HG03571 (cell line): Measurements from ENCODE around the gene EPAS1.

Experiments used
- ATAC-seq: cut with Tn5 transposase; IDR thresholded peaks from one replicate; pipeline ENCODE4 v1.9.1; 2021; ENCODE audit not compliant: unreplicated experiment

The EPAS1 gene

DNA sequence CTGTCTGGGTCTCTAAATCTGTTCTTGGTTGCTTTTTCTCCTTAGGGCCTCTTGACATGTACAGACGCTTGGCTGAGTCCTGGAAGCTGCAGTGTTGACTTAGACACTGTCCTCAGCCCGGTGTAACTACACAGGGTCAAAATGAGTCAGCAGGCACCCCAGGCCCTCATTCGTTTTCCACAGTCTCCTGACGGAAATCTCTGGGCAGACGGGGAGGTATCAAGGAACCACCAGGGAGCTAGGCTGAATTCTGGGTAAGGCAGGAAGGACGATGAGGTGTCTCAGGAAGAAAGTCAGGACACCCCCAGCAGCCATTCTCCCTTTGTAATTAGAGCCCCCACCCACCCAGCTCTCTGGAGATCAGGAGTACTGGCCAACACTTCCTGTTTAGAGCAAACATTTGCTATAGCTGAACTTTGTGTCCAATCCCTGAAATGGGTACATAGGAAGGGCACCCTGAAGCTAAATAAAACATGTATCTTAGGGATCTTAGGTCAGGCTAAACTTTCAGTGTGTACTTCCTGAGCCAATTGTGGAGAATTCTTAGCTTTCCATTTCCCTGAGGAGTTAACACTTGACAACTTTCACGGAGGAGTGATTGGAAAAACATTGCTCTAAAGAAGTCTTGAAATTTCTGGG, 23.9 kb upstream of the EPAS1 start:
- ATAC-seq = no peak

DNA sequence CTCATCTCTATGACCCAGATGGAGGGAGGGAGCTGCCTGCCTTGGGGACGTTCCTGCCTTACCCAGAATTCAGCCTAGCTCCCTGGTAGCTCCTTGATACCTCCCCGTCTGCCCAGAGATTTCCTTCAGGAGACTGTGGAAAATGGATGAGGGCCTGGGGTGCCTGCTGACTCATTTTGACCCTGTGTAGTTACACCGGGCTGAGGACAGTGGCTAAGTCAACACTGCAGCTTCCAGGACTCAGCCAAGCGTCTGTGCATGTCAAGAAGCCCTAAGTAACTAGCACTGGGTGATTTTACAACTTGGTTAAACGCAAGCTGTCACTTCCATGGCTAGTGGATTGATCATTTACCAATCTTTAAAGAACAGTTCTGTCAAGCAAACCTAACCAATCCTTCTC, 23.3 kb upstream of the EPAS1 start:
- ATAC-seq = no peak

DNA sequence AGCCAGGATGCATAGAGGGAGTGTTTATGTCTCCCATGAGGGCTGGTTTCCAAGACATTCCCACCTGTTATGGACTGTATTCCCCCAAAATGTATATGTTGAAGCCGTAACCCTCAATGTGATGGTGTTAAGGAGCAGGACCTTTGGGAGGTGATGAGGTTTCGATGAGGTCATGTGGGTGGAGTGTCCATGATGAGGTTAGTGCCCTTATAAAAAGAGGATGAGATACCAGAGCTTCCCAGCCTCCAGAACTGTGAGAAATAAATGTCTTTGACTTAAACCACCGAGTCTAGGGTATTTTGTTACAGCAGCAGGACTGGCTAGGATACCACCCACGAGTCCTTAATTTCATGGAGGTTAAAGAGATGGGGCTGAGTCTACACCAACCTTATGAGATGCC, 22.6 kb upstream of the EPAS1 start:
- ATAC-seq = no peak

DNA sequence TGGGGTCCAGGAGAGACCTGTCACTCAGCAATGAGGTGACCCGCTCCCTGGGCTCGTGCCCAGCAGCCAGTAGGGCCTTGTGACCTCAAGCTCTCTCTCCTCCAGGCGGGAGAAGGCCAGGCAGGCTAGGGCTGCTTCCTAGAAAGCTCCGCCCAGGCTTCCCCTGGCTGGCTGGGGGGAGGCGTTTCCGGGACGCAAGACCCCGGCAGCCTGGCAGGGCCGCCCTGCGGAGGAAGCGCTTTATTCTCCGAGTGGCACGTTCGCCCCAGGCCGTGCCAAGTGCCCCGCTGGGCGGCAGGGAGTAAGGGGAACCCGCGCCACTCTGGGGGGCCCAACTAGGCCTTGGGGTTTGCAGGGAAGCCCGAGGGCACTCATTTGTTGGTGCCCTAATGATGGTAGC, 21.2 kb upstream of the EPAS1 start:
- no peak for ATAC-seq

DNA sequence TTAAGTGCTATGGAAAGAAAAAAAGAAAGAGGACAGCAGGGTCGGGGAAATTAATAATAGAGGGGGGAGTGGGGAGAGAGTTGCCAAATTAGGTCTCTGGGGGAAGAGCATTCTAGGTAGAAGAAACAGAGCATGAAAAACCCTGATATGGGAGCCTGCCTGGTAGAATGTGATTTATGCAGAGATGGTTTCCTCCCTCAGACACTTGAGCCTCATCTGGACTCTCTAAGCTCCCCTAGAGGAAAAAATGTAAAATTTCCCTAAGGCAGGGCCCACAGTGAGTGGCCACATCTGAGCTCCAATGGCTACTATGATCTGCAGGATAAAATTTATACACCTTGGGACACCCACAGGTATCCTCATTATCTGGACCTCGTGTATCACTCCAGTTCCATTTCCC, 20.6 kb upstream of the EPAS1 start:
- no peak for ATAC-seq

DNA sequence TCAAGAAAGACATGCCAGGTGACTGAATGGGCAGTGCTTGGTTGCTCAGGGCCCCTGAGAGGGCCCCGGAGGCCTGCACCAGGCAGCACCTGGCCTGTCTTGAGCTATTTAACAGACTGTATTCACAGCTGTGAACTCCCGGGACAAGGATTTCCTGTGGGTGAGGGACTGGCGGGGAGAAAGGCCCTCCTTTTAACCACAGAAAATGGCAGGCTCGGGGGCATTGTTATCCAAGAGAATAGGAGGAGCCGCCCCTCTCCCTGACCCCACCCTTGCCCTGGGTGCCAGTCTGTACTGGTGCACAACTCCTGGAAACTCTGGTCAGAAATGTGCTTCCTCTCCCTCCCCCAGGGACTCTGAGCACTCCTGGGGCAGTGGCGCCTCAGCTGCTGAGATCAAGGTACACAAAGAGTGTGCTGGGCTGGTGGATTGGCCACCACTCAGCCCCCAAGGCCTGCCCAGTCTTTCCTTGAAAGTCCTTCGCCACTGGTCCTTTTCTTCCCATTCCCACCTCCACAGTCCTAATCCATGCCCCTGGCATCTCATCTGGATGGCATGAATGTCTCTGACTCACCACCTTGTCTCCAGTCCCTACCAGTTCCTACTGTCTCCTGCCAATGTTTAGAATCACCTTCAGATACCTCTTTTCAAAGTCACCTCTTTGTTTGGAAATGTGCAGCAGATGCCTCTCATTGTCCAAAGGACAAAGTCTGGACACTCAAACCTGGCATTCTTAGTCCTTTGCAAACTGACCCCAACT, 19.6 kb upstream of the EPAS1 start:
- ATAC-seq = no peak

DNA sequence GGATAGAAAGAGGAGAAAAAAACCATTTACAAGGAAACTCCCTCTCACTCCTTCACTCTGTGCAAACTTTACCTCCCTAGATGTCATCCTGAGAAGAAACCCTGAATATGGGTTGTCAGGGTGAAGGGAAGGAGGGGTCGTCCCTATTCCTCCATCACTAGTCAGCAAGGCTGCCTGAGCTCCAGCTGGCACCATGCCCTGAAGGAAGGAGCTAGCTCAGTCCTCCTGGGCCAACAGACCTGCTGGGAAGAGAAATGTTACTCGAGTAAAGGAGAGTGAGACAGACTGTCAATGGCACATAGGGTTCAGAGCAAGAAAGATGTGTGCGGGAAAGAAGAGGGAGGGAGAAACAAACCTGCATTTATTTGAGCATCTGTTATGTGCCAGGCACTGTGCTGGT, 18.3 kb upstream of the EPAS1 start:
- no peak for ATAC-seq

DNA sequence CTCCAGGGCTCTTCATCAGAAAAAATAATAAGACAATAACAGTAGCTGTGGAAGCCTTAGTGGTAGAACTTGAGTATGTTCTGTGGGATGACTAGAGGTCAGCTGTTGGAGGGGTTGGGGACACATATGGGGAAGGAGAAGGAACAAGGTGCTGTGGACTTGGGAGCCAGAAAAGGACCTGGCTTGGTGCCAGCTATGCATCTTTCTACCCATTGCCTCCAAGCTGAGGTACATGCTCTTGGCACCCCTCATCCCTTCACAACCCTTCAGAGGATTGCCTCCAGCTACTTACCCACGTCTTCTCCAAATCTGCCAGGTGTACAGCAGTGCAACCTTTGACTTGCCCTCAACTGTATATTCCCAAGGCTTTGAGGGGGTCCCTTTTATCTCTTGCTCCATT, 15.3 kb upstream of the EPAS1 start:
- no peak for ATAC-seq

DNA sequence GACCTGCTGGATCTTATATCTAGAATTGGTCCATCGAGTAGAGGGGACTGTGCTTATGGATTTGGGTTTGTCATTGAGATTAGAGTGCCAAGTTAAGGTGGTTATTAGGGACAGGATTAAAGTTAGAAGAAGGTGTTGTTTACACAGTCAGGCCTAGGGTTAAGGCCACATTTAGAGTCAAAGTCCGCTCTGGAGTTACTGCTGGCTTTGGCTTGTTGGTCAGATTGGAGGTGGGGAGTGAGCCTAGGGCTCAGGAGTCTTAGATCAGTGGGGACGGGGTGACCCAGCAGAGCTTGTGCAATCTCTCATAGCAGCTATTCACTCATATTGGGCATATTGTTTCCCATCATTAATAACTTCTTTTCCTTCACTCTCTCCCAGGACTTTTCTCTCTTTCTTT, 13.5 kb upstream of the EPAS1 start:
- no peak for ATAC-seq

DNA sequence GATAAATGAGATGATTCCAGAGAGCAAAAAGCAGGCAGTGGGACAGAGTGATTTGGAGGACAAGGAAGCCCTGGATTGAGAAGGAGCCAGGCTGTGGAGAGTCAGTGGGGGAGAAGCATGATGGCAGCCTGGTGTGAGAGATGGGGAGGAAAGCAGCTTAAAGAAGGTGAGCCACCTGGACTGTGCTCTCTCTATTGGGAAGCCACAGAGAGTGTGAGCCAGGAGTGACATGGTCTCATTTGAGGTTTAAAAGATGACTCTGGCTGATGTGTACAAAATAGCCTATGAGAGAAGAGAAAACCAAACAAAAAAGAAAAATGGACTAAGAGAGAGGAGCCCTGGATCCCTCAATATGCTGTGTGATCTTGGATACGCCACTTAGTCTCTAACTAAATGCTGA, 12.9 kb upstream of the EPAS1 start:
- no peak for ATAC-seq

DNA sequence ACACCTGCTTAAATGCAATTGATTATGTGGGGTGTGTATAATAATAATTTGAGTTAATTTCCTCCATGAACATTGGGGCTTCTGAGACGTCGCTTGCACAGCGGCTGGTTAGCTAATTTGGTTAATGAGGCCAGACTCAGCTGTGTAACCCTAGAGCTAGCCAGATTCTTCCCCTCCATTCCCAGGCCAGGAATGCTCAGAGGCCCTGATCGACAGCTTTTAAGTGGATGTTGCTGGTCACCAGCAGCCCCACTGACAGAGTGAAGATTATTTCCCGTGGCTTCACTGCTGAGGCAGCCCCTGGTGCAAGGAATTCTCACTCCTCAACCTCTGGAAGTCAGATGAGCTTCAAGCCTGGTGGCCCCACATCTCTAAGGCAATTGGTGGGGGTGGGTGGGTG, 12.4 kb upstream of the EPAS1 start:
- ATAC-seq = no peak

DNA sequence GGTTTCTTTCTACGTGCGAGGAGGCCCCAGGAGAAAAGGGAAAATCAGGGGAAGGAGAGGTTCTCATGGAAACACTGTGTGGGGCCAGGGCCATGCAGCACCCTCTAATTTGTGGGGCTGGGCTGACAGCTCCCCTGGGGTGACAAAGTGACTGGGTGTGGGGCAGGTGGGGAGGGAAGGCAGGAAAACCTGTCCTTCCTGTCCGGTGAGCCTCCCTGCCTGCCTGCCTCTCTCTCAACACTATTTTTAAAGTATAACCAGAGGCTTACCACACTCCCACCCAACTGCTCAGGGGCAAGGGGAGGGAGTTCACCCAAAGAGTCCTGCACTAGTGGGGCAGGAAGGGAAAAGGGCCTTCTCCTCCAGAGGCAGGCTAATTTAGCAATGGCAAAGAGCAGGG, 10.5 kb upstream of the EPAS1 start:
- no peak for ATAC-seq

DNA sequence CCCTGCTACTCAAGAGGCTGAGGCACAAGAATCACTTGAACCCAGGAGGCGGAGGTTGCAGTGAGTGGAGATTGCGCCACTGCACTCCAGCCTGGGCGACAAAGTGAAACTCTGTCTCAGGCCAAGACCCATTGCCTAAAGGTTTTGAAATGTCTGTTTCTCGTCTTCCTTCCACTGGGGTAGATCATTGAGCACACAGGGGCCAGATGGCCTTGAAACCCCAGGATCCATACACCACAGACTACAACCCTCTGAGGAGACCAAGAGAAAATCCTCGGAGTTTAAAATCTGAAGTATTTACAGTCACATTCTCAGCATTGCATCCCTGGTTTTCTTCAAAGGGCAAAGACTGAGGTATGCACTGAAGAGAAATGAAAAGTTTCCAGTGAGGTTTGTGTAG, 7.1 kb upstream of the EPAS1 start:
- ATAC-seq = no peak

DNA sequence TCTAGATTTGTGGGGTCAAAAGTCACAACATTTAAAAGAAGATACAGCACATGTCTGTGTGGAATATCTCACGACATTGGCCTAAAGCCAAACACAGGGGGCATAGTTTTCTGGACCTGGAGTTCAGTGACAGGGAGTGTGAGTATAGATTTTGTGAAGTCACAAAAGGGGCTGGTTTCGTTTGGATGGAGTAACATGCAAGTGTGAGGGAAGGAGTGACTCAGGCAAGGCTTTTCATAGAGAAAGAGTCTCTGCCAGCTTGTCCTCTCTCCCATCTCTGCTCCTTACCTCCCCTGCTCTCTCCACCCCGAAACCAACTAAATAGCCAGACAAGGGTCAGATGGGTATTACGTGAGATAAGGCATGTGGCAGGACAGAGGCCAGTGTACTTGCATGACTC, 3.7 kb upstream of the EPAS1 start:
- ATAC-seq = no peak

DNA sequence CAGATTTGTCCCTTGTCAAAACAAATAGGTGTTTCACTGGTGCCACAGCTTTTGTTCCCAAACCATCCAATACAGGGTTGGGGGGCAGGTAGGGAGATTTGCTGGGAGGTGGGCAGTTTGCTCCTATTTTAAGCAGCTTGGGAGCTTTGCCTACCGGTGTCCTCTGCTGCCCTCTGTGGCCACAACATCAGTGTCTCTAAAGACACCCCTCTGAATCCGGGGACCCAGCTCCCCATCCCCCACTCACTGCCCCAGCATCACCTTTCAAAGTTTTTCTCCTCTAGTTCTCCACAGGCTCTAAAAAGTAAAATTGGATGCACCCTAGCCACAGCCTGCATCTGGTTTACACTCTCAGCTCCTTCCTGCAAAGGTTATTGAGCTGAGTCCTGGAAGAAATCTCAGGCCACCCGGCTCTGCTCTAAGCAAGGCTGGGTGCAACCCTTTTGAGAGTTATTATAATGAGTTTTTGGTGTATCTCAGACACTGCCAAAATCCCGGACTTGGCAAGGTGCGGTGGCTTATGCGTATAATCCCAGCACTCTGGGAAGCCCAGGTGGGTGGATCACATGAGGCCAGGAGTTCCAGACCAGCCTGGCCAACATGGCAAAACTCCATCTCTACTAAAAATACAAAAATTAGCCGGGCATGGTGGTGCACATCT, 2.9 kb upstream of the EPAS1 start:
- no peak for ATAC-seq

DNA sequence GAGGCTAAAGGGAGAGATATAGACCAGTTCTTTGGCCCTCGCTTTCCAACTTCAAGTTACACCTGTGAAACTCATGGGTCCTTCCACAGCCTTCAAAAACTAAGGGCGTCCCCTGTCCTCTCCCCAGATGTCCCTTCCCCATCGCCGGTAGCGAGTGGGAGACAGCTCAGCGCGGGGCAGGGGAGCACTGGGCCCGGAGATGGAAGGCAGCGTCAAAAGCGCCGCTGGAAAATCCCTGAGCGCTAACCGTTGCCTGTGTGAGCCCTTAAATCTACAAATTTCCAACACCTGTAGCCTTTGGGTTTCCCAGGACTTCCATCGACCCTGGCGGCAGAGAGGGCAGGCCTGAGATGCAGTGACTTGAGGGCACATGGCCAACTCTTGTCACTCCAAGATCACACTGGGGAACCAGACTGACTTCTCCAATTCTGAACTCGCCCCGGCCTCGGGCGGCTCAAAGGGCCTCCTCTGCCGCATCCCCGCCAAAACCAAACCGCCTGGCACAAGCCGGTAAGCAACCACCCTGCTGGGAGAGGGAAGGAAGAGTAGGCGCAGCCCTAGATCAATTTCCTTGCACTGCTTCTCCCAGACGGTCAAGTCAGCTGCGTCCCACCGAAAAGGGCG, 879 bp upstream of the EPAS1 start:
- no peak for ATAC-seq

DNA sequence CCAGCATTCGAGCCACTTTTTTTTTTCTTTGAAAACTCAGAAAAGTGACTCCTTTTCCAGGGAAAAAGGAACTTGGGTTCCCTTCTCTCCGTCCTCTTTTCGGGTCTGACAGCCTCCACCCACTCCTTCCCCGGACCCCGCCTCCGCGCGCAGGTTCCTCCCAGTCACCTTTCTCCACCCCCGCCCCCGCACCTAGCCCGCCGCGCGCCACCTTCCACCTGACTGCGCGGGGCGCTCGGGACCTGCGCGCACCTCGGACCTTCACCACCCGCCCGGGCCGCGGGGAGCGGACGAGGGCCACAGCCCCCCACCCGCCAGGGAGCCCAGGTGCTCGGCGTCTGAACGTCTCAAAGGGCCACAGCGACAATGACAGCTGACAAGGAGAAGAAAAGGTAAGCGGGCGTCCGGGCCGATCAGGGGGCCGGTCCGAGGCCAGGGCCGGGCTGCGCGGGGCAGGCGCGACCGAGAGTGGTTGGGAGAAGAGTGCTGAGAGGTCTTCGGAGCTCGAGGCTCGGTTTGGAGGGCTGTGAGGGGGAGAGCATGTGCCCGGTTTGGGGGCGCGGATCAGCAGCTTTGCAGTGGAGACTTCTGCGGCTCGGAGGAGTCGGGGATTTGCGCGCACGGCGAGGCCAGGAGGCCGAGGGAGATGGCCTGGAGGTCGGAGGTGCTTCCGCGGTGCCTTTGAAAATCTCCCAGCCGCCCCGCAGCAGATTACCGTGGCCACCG, 502 bp downstream of the EPAS1 start:
- peak; percentile 36 for ATAC-seq

DNA sequence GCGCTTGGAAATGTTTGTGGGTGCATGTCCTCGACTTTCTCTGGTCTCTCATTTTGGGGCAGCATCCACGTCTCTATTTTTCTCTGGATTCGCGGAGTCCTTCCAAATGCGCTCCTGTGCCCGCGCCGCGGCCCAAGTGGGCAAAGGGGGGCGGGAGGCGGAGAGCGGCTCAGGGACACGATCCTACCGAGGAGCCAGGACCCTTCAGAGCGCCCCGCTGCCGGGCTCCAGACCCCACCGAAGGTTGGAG, 990 bp downstream of the EPAS1 start:
- no peak for ATAC-seq

DNA sequence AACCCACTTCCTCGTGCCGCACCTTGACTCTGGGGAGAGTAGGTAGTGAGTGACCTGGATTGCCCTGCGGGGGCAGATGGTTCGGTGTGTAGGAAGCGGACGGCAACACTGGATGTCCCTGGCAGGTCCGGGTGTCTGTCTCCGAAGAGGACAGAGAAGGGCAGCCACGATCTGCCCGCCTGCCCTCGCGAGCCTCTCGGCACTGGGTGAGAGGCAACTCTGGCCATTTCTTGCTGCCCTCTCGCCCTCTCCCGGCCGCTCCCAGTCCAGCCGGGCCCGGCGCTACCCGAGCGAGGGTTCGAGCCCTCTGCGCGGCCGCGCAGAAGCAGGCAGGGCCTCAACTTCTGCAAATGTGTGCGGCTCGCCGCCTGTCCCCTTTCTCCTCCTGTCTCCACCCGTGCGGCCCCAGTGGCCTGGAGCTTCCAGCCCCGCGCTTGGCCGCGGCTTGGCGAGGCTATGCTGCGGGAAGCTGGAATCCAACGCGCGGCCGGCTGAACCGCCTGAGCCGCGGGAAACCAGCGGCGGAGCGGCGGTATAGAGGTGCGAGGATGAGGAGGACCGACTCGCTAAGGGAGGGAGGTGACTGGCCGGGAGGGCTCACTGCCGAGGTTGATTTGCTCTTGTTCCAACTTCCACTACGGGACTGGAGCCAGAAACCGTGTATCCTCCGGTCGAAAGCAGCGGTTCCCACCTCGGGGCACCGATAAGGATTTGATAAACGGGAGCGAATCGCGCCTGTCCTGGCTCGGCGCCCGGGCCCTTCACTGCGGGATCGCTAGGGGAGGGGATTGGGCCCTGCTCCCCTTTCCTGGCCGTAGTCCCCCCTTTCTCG, 1.5 kb downstream of the EPAS1 start:
- ATAC-seq = no peak

DNA sequence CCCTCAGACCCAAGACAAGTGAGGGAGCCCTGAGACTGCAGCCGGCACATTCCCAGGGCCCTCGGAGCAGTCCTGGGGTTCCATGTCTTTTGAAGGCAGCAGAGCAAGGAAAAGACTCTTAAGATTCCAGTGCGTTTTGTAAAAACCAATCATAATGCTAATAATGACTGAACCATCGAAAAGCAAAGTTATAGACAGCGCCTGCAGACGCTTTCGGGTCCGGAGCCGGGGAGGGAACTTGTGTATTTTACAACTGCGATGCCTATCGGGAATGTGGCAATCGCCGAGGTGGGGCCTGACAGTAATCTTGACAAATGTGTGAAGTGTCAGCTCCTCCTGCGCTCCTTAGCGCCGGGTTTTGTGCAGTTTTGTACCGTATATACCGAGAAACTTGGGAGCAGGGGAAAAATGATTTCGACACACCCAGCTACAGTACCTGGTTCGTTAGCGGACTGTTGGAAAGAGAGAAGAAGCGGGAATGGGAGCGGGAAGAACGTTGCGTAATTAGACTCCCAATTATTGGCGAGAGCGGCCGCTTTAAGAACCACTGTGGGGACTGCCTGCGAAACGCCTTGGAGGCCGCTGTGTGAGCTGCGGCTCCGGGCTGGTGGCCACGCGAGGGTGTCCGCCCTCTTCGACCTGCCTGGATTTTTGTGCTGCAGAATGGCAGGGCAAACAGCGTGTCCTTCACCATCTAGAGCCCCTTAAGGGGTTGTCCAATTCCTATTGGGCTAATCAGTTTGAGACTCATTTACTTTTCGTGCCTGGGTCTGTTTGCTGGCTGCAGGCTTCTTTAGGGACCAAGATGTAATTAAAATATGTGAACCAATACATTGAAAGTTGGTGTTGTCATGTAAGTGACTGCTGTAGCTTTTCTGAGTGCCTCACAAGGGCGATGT, 2.4 kb downstream of the EPAS1 start:
- no peak for ATAC-seq
